Measurements from ENCODE around the gene DNASE1L1. TPM values are rescaled to one million over a fixed set of nuclear protein-coding genes. Genes with fewer than 3 reads are reported as not detected.
"Not testable (repeated sequence)": the region's sequence is repeated elsewhere in the genome, so short reads cannot be mapped to it uniquely, and the experiment has no call there.

Gene DNASE1L1
- total RNA-seq, 6 experiments from 2014 or later = 11.7 to 19.5 (median 14.9) TPM

- DNase-seq (no peak), ATAC-seq (no peak)
- peaks cover 0 to 18% (median 4%) of the 10 kb centered on the region in 4 donors for H3K36me3 ChIP-seq
- H3K27me3 ChIP-seq = no peaks in the 10 kb centered on the region
- no peak overlapping the region for H3K4me3 ChIP-seq
- 100% methylated on average over 2 of the region's 10 CpGs for WGBS (ENCODE audit: insufficient coverage, low coverage, low lambda C conversion rate, missing lambda C conversion rate)
- no peak overlapping the region for H3K27ac ChIP-seq
- peaks cover 0 to 25% (median 6%) of the 10 kb centered on the region in 4 donors for H3K4me1 ChIP-seq
- TF ChIP-seq CTCF (IDR thresholded peaks at IDR 0.05) (no peak), POLR2A (IDR thresholded peaks at IDR 0.05) (no peak)
- intact Hi-C loops (cut with DNase I) = loop anchor here in 1 of 2 donors (5.0 kb wide), 1 partner anchor 129 kb away; no protein-coding TSS in a partner anchor
- no peaks in the 10 kb centered on the region for H3K9me3 ChIP-seq
Measured at GRCh38 chrX:154403192-154403591, 5.9 kb downstream of the DNASE1L1 start.

GRCh38 chrX:154402622-154403127, 6.4 kb downstream of the DNASE1L1 start:
- TF ChIP-seq POLR2A (IDR thresholded peaks at IDR 0.05) (no peak), CTCF (IDR thresholded peaks at IDR 0.05) (no peak)
- WGBS (ENCODE audit: insufficient coverage, low coverage, low lambda C conversion rate, missing lambda C conversion rate) = 46% methylated on average over 3 of the region's 19 CpGs
- DNase-seq = no peak
- H3K36me3 ChIP-seq = peaks cover 0 to 18% (median 4%) of the 10 kb centered on the region in 4 donors
- ATAC-seq = no peak
- no peak overlapping the region for H3K27ac ChIP-seq
- intact Hi-C loops (cut with DNase I) = loop anchor here in 1 of 2 donors (5.0 kb wide), 1 partner anchor 130 kb away; no protein-coding TSS in a partner anchor
- H3K27me3 ChIP-seq = no peaks in the 10 kb centered on the region
- H3K9me3 ChIP-seq = no peaks in the 10 kb centered on the region
- no peak overlapping the region for H3K4me3 ChIP-seq
- peaks cover 0 to 25% (median 6%) of the 10 kb centered on the region in 4 donors for H3K4me1 ChIP-seq

GRCh38 chrX:154401918-154402621, 7.0 kb downstream of the DNASE1L1 start:
- ATAC-seq (no peak), DNase-seq (no peak)
- TF ChIP-seq POLR2A (IDR thresholded peaks at IDR 0.05) (no peak), CTCF (IDR thresholded peaks at IDR 0.05) (no peak)
- intact Hi-C loops (cut with DNase I) = loop anchor here in 1 of 2 donors (5.0 kb wide), 1 partner anchor 130 kb away; no protein-coding TSS in a partner anchor
- Histone ChIP-seq H3K4me3 (no peak overlapping the region), H3K4me1 (peaks cover 0 to 25% (median 6%) of the 10 kb centered on the region in 4 donors), H3K27me3 (no peaks in the 10 kb centered on the region), H3K36me3 (peaks cover 0 to 18% (median 4%) of the 10 kb centered on the region in 4 donors), H3K9me3 (no peaks in the 10 kb centered on the region), H3K27ac (no peak overlapping the region)
- WGBS (ENCODE audit: insufficient coverage, low coverage, low lambda C conversion rate, missing lambda C conversion rate) = 33% methylated on average over 2 of the region's 6 CpGs

GRCh38 chrX:154401045-154401799, 7.8 kb downstream of the DNASE1L1 start:
- no peak for TF ChIP-seq POLR2A (IDR thresholded peaks at IDR 0.05)
- no peak for TF ChIP-seq CTCF (IDR thresholded peaks at IDR 0.05)
- Histone ChIP-seq H3K9me3 (no peaks in the 10 kb centered on the region), H3K36me3 (peaks cover 0 to 18% (median 4%) of the 10 kb centered on the region in 4 donors), H3K27ac (peak overlapping the region in 1 of 3 donors; percentile 43), H3K4me1 (peaks cover 0 to 25% (median 6%) of the 10 kb centered on the region in 4 donors), H3K27me3 (no peaks in the 10 kb centered on the region), H3K4me3 (no peak overlapping the region)
- peak in 2 of 3 donors; percentile 62 to 70 for DNase-seq
- WGBS (ENCODE audit: insufficient coverage, low coverage, low lambda C conversion rate, missing lambda C conversion rate) = 22% methylated on average over 5 of the region's 6 CpGs
- intact Hi-C loops (cut with DNase I) = loop anchor here in 1 of 2 donors (5.0 kb wide), 1 partner anchor 131 kb away; no protein-coding TSS in a partner anchor
- peak; percentile 5 to 25 (median 16) for ATAC-seq

GRCh38 chrX:154400369-154400817, 8.7 kb downstream of the DNASE1L1 start:
- H3K9me3 ChIP-seq, H3K27me3 ChIP-seq, DNase-seq, ATAC-seq: not testable (repeated sequence)
- Histone ChIP-seq H3K4me3 (peak overlapping the region in 1 of 3 donors; percentile 75), H3K4me1 (peaks cover 0 to 25% (median 6%) of the 10 kb centered on the region in 4 donors), H3K27ac (peak overlapping the region in 1 of 3 donors; percentile 95), H3K36me3 (peaks cover 0 to 18% (median 4%) of the 10 kb centered on the region in 4 donors)
- 47% methylated on average over 3 of the region's 6 CpGs for WGBS (ENCODE audit: insufficient coverage, low coverage, low lambda C conversion rate, missing lambda C conversion rate)
- intact Hi-C loops (cut with DNase I) = loop anchor here in 1 of 2 donors (5.0 kb wide), 1 partner anchor 132 kb away; no protein-coding TSS in a partner anchor
